ENCODE data around the gene TSPAN9.

The TSPAN9 gene

DNA sequence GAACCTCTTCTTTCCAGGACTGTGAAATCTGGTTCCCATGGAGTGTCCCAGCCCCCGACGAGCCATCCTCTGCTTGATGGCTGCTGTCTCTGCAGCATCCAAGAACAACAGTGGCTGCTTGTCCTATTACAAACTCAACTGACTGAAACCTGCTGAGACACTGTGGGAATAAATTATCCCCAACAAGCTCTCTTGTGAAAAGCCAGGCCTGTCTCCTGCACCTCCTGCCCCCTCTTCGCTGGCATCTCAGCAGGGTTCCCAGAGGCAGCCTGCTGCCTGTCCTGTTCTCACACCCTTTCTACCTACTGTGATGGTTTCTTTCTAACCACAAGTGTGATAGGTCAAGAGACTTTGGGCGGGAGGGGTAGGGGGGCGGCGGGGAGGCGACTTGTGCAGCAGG is 180.2 kb downstream of the TSPAN9 start:
- TF ChIP-seq TAF1 (IDR thresholded peaks at IDR 0.05; ENCODE audit: borderline replicate concordance, insufficient read depth, low read length), result no peak

DNA sequence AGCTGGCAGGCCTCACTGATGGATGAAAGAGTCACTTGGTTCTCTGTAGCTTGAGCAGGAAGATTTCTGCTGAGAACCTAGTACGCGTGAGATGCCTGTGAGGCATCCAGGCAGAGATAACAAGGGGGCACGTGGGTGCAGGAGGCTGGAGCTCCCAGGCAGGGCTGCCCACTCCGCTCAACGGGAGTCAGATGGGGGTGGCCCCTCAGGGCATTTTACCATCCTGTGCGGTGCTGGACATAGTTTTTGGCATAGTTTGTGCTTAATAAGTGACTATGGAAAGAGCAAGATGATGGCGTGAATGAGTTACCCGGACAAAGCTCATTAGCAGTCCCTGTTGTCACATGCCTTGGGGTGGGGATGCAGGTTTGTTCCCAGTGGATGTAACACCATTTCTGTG is 182.8 kb downstream of the TSPAN9 start:
- TF ChIP-seq TAF1 (IDR thresholded peaks at IDR 0.05; ENCODE audit: borderline replicate concordance, insufficient read depth, low read length), result no peak
- no peak for TF ChIP-seq SIN3A (IDR thresholded peaks at IDR 0.05; ENCODE audit: borderline replicate concordance, insufficient read depth, low read length)
- TF ChIP-seq POLR2AphosphoS5 (IDR thresholded peaks at IDR 0.05; ENCODE audit: low read depth, low read length), result no peak

DNA sequence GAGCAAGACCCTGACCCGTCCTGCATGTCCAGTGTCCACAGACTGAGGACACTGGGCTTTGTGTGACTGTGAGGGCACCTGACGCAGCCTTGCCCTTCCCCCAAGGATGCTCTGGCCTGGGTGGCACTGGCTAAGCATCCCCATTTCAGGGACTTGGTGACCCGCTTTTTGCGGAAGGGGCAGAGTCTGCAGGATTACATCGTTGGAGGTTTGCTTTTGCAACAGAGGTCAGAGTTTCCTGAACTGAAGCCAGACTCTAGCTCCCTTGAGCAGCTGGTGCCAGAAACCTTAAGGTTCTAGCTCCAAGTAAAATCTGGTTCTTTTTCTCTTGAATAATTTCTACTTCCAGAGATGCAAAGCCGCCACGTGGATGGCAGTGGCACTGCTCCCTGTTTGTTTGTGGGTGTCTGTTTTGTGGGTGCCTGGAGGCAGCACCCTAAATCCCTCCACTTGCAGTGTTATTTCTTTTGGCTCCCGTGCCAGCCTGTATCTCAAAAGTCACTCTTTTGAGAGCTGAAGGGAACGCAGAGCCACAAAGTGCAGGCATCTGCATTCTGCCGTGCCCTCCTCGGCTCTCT is 184.7 kb downstream of the TSPAN9 start:
- TF ChIP-seq POLR2AphosphoS5 (IDR thresholded peaks at IDR 0.05; ENCODE audit: low read depth, low read length) (no peak), SIN3A (IDR thresholded peaks at IDR 0.05; ENCODE audit: borderline replicate concordance, insufficient read depth, low read length) (no peak), TAF1 (IDR thresholded peaks at IDR 0.05; ENCODE audit: borderline replicate concordance, insufficient read depth, low read length) (no peak), FOXP2 (optimal IDR thresholded peaks at IDR 0.05; ENCODE audit: borderline replicate concordance, extremely low read depth, extremely low read length, insufficient read depth) (no peak)
- TF ChIP-seq, protein P1, sequence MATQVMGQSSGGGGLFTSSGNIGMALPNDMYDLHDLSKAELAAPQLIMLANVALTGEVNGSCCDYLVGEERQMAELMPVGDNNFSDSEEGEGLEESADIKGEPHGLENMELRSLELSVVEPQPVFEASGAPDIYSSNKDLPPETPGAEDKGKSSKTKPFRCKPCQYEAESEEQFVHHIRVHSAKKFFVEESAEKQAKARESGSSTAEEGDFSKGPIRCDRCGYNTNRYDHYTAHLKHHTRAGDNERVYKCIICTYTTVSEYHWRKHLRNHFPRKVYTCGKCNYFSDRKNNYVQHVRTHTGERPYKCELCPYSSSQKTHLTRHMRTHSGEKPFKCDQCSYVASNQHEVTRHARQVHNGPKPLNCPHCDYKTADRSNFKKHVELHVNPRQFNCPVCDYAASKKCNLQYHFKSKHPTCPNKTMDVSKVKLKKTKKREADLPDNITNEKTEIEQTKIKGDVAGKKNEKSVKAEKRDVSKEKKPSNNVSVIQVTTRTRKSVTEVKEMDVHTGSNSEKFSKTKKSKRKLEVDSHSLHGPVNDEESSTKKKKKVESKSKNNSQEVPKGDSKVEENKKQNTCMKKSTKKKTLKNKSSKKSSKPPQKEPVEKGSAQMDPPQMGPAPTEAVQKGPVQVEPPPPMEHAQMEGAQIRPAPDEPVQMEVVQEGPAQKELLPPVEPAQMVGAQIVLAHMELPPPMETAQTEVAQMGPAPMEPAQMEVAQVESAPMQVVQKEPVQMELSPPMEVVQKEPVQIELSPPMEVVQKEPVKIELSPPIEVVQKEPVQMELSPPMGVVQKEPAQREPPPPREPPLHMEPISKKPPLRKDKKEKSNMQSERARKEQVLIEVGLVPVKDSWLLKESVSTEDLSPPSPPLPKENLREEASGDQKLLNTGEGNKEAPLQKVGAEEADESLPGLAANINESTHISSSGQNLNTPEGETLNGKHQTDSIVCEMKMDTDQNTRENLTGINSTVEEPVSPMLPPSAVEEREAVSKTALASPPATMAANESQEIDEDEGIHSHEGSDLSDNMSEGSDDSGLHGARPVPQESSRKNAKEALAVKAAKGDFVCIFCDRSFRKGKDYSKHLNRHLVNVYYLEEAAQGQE (IDR thresholded peaks at IDR 0.05; ENCODE audit: insufficient read depth in 1 of 2, low read depth in 2 of 2, low read length in 2 of 2), result no peak

DNA sequence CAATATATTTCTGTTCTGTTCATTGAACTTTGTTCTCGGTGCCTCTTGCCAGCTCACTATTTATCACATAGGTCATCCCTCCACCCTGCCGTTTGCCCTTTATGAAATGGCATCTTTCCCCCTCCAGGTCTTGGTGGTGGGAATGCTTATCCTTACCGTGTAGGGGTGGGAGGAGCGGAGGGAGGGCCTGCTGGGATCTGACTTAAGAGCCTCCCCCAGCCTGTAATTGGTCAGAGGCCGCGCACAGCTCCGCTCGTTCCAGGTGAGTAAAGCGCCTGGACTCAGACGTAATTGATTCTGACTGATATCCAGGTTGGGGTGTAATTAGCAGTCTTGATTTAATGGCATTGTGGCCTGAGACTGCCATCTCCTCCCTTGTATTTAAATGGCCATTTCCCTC is 185.3 kb downstream of the TSPAN9 start:
- TF ChIP-seq SIN3A (IDR thresholded peaks at IDR 0.05; ENCODE audit: borderline replicate concordance, insufficient read depth, low read length) (no peak), POLR2AphosphoS5 (IDR thresholded peaks at IDR 0.05; ENCODE audit: low read depth, low read length) (no peak), FOXP2 (optimal IDR thresholded peaks at IDR 0.05; ENCODE audit: borderline replicate concordance, extremely low read depth, extremely low read length, insufficient read depth) (no peak)

DNA sequence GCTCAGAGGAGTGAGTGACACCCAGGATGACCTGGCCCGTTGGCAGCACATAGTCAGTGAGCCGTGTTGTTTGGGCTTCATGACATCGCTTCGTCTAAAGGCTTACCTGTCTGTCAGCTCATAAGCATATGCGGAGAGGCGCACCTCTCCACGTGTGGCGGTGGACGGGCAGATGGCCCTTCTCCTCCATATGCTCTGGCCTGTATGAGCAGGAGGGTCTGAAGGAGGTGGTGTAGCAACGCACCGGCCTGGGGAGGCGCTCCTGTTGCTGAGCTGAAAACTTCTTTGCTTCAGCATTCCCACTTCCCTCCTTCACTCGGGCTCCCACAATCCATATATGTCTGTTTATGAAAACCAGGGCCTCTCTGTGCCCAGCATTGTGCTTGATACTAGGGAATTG is 186.1 kb downstream of the TSPAN9 start:
- TF ChIP-seq SIN3A (IDR thresholded peaks at IDR 0.05; ENCODE audit: borderline replicate concordance, insufficient read depth, low read length) (no peak), POLR2AphosphoS5 (IDR thresholded peaks at IDR 0.05; ENCODE audit: low read depth, low read length) (no peak), TAF1 (IDR thresholded peaks at IDR 0.05; ENCODE audit: borderline replicate concordance, insufficient read depth, low read length) (no peak), FOXP2 (optimal IDR thresholded peaks at IDR 0.05; ENCODE audit: borderline replicate concordance, extremely low read depth, extremely low read length, insufficient read depth) (no peak)
- TF ChIP-seq, protein P1 (IDR thresholded peaks at IDR 0.05; ENCODE audit: insufficient read depth in 1 of 2, low read depth in 2 of 2, low read length in 2 of 2), result no peak

DNA sequence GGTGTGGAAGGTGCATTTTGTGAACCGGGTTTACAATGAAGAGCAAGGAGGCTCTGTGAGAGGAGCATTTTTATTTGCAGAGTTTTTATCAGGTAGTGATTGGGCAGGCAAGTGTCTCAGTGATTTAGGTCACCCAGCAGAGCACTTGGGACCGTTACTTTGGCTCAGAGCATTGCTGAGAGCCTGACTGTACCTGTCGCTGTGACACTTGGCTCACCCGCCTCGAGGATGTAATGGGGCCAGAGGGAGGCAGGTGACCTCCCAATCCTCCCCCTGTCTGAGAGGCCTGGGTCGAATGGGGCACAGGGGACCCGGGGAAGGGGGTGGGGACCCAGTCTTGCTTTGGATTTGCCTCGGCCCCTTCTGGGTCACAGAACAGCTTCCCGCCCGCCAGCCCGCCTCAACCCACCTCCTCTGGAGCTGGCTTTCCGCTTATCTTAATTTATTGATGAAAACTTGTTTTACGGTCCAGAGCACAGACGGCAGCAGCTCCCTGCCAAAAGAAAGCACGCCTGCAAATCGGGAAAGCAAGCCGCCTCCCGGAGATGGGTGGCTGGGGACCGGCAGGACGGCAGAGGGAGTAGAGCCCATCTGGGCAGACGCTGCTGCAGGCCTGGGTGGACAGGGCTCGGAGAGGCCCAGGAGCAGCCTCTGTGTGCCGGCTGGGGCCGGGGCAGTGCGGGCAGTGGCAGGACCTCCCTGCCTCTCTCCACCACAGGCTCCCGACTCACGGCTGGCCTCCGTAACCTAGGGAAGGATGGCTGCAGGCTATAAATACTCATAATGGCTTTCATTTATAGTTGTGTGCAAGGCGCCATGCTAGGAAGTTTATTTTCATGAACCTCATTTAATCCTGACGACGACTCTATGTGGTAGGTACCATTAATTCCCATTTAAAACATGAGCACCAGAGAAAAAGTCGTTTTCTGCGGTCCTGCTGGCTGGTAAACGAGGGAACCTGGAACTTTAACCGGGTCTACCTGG is 187.1 kb downstream of the TSPAN9 start:
- TF ChIP-seq TAF1 (IDR thresholded peaks at IDR 0.05; ENCODE audit: borderline replicate concordance, insufficient read depth, low read length) (no peak), FOXP2 (optimal IDR thresholded peaks at IDR 0.05; ENCODE audit: borderline replicate concordance, extremely low read depth, extremely low read length, insufficient read depth) (no peak), POLR2AphosphoS5 (IDR thresholded peaks at IDR 0.05; ENCODE audit: low read depth, low read length) (no peak), SIN3A (IDR thresholded peaks at IDR 0.05; ENCODE audit: borderline replicate concordance, insufficient read depth, low read length) (no peak)
- TF ChIP-seq, protein P1 (IDR thresholded peaks at IDR 0.05; ENCODE audit: insufficient read depth in 1 of 2, low read depth in 2 of 2, low read length in 2 of 2), result no peak
